ENCODE data around the gene IGDCC3.

IGDCC3 gene

GRCh38 chr15:65339416-65339815, 38.4 kb downstream of the IGDCC3 start:
- in situ Hi-C loops (cut with MboI; ENCODE audit: low pct_unique_long_range_greater_than_20kb, low sequenced_read_pairs, unreplicated experiment) = no loop called here
- no peak for DNase-seq (ENCODE audit: low spot score)
- TF ChIP-seq CTCF (IDR thresholded peaks at IDR 0.05; ENCODE audit: extremely low read depth, insufficient read depth, missing control alignments) = no peak

- no peak for TF ChIP-seq CTCF (IDR thresholded peaks at IDR 0.05; ENCODE audit: extremely low read depth, insufficient read depth, missing control alignments)
- in situ Hi-C loops (cut with MboI; ENCODE audit: low pct_unique_long_range_greater_than_20kb, low sequenced_read_pairs, unreplicated experiment) = no loop called here
- DNase-seq (ENCODE audit: low spot score) = no peak
Measured at GRCh38 chr15:65338823-65339222, 39.0 kb downstream of the IGDCC3 start.

GRCh38 chr15:65338366-65338765, 39.4 kb downstream of the IGDCC3 start:
- in situ Hi-C loops (cut with MboI; ENCODE audit: low pct_unique_long_range_greater_than_20kb, low sequenced_read_pairs, unreplicated experiment) = no loop called here
- TF ChIP-seq CTCF (IDR thresholded peaks at IDR 0.05; ENCODE audit: extremely low read depth, insufficient read depth, missing control alignments) = no peak
- no peak for DNase-seq (ENCODE audit: low spot score)

GRCh38 chr15:65337436-65338070, 40.2 kb downstream of the IGDCC3 start:
- no peak for DNase-seq (ENCODE audit: low spot score)
- in situ Hi-C loops (cut with MboI; ENCODE audit: low pct_unique_long_range_greater_than_20kb, low sequenced_read_pairs, unreplicated experiment) = no loop called here
- no peak for TF ChIP-seq CTCF (IDR thresholded peaks at IDR 0.05; ENCODE audit: extremely low read depth, insufficient read depth, missing control alignments)

- TF ChIP-seq CTCF (IDR thresholded peaks at IDR 0.05; ENCODE audit: extremely low read depth, insufficient read depth, missing control alignments) = no peak
- no peak for DNase-seq (ENCODE audit: low spot score)
- in situ Hi-C loops (cut with MboI; ENCODE audit: low pct_unique_long_range_greater_than_20kb, low sequenced_read_pairs, unreplicated experiment) = no loop called here
Measured at GRCh38 chr15:65336493-65337435, 41.0 kb downstream of the IGDCC3 start.

- no peak for DNase-seq (ENCODE audit: low spot score)
- no peak for TF ChIP-seq CTCF (IDR thresholded peaks at IDR 0.05; ENCODE audit: extremely low read depth, insufficient read depth, missing control alignments)
- in situ Hi-C loops (cut with MboI; ENCODE audit: low pct_unique_long_range_greater_than_20kb, low sequenced_read_pairs, unreplicated experiment) = no loop called here
Measured at GRCh38 chr15:65335278-65336055, 42.3 kb downstream of the IGDCC3 start.
